MM.1S (cell line): ENCODE results near the gene DDO.

Source experiments
- EZH2 ChIP-seq: fragments of 300-600 bp; sonication (generic); optimal IDR thresholded peaks from 2 replicates; pipeline ENCODE3; 2017; ENCODE audit warnings: low read depth, mild to moderate bottlenecking, antibody characterized with exemption, low read length, mixed read lengths
- EZH2phosphoT487 ChIP-seq: fragments of 300-600 bp; sonication (generic); IDR thresholded peaks from 2 replicates; pipeline ENCODE4 v1.6.1; 2018; ENCODE audit warnings: antibody characterized with exemption, low read length
- TF ChIP-seq, protein P1 (sequence below): fragments of 300-600 bp; sonication (generic); IDR thresholded peaks from 2 replicates; pipeline ENCODE4 v1.5.1; 2016; ENCODE audit warnings: antibody characterized with exemption, low read length, mixed read lengths

DNA sequence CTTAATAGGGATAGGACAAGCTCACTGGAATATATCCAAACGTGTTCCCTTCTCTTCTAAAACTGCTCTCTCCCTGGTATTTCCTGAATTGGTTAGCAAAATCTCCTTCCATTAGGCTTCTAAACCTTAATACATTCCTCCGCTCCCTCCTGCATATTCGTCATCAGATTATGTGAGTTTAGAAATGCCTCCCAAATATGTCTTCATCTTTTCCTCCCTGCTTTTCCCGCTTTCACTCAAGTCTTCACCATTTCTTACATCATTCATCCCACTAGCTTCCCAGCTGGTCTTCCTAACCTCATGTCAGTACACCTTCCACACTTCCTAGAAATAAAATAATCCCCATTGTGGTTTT is 34.1 kb upstream of the DDO start:
- TF ChIP-seq, protein P1, sequence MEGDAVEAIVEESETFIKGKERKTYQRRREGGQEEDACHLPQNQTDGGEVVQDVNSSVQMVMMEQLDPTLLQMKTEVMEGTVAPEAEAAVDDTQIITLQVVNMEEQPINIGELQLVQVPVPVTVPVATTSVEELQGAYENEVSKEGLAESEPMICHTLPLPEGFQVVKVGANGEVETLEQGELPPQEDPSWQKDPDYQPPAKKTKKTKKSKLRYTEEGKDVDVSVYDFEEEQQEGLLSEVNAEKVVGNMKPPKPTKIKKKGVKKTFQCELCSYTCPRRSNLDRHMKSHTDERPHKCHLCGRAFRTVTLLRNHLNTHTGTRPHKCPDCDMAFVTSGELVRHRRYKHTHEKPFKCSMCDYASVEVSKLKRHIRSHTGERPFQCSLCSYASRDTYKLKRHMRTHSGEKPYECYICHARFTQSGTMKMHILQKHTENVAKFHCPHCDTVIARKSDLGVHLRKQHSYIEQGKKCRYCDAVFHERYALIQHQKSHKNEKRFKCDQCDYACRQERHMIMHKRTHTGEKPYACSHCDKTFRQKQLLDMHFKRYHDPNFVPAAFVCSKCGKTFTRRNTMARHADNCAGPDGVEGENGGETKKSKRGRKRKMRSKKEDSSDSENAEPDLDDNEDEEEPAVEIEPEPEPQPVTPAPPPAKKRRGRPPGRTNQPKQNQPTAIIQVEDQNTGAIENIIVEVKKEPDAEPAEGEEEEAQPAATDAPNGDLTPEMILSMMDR, result no peak
- no peak for TF ChIP-seq EZH2phosphoT487
- TF ChIP-seq EZH2, result no peak
